PFSK-1 (cell line): ENCODE results near the gene CFAP77.

Experiments used
- FOXP2 ChIP-seq: optimal IDR thresholded peaks from 2 replicates; pipeline ENCODE3; 2011; ENCODE audit warnings: borderline replicate concordance, control low read depth, inconsistent platforms; ENCODE audit not compliant: insufficient read depth; ENCODE audit errors: extremely low read length, extremely low read depth
- POLR2AphosphoS5 ChIP-seq: IDR thresholded peaks from 2 replicates; pipeline ENCODE4 v1.6.1; 2012; ENCODE audit warnings: low read depth, mild to moderate bottlenecking, control low read depth, low read length, moderate library complexity
- SIN3A ChIP-seq: IDR thresholded peaks from 2 replicates; pipeline ENCODE4 v1.6.1; 2012; ENCODE audit warnings: mild to moderate bottlenecking, low read length, moderate library complexity, borderline replicate concordance; ENCODE audit not compliant: insufficient read depth
- TAF1 ChIP-seq: IDR thresholded peaks from 2 replicates; pipeline ENCODE4 v1.6.1; 2012; ENCODE audit warnings: low read length, control low read depth, borderline replicate concordance; ENCODE audit not compliant: insufficient read depth
- TF ChIP-seq, protein P1 (sequence below), 2 experiments: IDR thresholded peaks; 2 replicates each; pipeline versions ENCODE4 v1.6.1 to v1.8.0; 2011 to 2012; ENCODE audit warnings: low read depth in 2 of 2, low read length in 2 of 2, control low read depth in 1 of 2, inconsistent platforms in 1 of 2, mild to moderate bottlenecking in 1 of 2, moderate library complexity in 1 of 2; ENCODE audit not compliant: insufficient read depth in 1 of 2

DNA sequence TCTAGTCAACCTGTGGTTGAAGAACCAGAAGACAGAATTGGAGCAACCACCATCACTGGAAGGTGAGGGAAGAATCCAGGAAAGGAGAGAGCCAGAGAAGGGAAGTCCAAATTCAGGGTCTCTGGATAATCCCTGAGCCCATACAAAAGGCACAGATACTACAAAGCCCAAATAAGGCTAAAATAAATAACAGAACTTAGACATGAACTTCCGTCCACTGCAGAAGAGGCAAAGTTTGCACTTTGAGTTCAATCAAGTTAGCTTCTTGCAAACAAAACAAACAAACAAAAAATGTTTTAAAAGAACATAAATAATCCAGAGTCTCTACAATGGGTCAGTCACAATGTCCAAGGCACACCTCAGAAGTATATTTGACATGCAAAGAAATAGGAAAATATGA is 21.0 kb downstream of the CFAP77 start:
- TF ChIP-seq POLR2AphosphoS5 (no peak), TAF1 (no peak), SIN3A (no peak), FOXP2 (no peak)
- TF ChIP-seq, protein P1, sequence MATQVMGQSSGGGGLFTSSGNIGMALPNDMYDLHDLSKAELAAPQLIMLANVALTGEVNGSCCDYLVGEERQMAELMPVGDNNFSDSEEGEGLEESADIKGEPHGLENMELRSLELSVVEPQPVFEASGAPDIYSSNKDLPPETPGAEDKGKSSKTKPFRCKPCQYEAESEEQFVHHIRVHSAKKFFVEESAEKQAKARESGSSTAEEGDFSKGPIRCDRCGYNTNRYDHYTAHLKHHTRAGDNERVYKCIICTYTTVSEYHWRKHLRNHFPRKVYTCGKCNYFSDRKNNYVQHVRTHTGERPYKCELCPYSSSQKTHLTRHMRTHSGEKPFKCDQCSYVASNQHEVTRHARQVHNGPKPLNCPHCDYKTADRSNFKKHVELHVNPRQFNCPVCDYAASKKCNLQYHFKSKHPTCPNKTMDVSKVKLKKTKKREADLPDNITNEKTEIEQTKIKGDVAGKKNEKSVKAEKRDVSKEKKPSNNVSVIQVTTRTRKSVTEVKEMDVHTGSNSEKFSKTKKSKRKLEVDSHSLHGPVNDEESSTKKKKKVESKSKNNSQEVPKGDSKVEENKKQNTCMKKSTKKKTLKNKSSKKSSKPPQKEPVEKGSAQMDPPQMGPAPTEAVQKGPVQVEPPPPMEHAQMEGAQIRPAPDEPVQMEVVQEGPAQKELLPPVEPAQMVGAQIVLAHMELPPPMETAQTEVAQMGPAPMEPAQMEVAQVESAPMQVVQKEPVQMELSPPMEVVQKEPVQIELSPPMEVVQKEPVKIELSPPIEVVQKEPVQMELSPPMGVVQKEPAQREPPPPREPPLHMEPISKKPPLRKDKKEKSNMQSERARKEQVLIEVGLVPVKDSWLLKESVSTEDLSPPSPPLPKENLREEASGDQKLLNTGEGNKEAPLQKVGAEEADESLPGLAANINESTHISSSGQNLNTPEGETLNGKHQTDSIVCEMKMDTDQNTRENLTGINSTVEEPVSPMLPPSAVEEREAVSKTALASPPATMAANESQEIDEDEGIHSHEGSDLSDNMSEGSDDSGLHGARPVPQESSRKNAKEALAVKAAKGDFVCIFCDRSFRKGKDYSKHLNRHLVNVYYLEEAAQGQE (IDR thresholded peaks at IDR 0.05; ENCODE audit: insufficient read depth in 1 of 2, low read depth in 2 of 2, low read length in 2 of 2): no peak
